ENCODE measurements around the gene SBNO1. TPM values are rescaled to one million over a fixed set of nuclear protein-coding genes. Genes with fewer than 3 reads are reported as not detected.

SBNO1 gene
- total RNA-seq, 2 experiments from 2014 or later = 21.3 to 21.9 TPM

DNA sequence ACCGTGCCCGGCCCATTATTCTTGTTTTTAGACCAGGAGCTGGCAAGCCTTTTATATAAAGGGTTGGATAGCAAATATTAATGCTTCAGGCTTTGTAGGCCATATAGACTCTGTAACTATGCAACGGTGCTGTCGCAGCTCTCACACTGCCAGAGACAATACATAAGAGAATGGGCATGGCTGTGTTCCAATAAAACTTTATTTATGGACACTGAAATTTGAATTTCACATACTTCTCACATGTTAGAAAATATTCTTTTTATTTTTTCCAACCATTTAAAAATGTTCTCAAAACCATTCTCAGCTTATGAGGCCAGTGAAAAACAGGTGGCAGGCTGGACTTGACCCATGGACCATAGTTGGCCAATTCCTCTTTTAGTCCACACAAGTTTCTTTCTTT is 80.0 kb downstream of the SBNO1 start:
- TF ChIP-seq, protein P1, sequence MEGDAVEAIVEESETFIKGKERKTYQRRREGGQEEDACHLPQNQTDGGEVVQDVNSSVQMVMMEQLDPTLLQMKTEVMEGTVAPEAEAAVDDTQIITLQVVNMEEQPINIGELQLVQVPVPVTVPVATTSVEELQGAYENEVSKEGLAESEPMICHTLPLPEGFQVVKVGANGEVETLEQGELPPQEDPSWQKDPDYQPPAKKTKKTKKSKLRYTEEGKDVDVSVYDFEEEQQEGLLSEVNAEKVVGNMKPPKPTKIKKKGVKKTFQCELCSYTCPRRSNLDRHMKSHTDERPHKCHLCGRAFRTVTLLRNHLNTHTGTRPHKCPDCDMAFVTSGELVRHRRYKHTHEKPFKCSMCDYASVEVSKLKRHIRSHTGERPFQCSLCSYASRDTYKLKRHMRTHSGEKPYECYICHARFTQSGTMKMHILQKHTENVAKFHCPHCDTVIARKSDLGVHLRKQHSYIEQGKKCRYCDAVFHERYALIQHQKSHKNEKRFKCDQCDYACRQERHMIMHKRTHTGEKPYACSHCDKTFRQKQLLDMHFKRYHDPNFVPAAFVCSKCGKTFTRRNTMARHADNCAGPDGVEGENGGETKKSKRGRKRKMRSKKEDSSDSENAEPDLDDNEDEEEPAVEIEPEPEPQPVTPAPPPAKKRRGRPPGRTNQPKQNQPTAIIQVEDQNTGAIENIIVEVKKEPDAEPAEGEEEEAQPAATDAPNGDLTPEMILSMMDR (IDR thresholded peaks at IDR 0.05) = no peak
- H3K4me3 Mint-ChIP-seq = no peak overlapping the region
- POLR2A ChIA-PET = no interaction called here
- no peaks in the 10 kb centered on the region for H3K4me1 ChIP-seq (ENCODE audit: insufficient read depth, low read length)
- no peak overlapping the region for H3K27ac Mint-ChIP-seq
- intact Hi-C loops (cut with DNase I, micrococcal nuclease) = no loop called here
- no peaks in the 10 kb centered on the region for H3K27me3 ChIP-seq (ENCODE audit: control insufficient read depth in 1 of 2, insufficient read depth in 2 of 2, low read length in 2 of 2)
- H3K27ac ChIP-seq (ENCODE audit: low read depth in 1 of 2, low read length in 2 of 2) = no peak overlapping the region
- H3K4me1 Mint-ChIP-seq (ENCODE audit: low read depth) = no peaks in the 10 kb centered on the region
- peaks cover 6% of the 10 kb centered on the region for H3K36me3 ChIP-seq (ENCODE audit: insufficient read depth, low read length)
- peaks cover 9% of the 10 kb centered on the region for H3K36me3 Mint-ChIP-seq (ENCODE audit: low read depth)
- ATAC-seq (ENCODE audit: poor library complexity) (no peak), DNase-seq (no peak)
- CTCF ChIA-PET = no interaction called here
- H3K27me3 Mint-ChIP-seq = no peaks in the 10 kb centered on the region
- H3K4me3 ChIP-seq (ENCODE audit: low read length) = no peak overlapping the region
- H3K9me3 Mint-ChIP-seq = no peaks in the 10 kb centered on the region
- no peaks in the 10 kb centered on the region for H3K9me3 ChIP-seq (ENCODE audit: control insufficient read depth in 1 of 2, insufficient read depth in 1 of 2, low read length in 2 of 2)

DNA sequence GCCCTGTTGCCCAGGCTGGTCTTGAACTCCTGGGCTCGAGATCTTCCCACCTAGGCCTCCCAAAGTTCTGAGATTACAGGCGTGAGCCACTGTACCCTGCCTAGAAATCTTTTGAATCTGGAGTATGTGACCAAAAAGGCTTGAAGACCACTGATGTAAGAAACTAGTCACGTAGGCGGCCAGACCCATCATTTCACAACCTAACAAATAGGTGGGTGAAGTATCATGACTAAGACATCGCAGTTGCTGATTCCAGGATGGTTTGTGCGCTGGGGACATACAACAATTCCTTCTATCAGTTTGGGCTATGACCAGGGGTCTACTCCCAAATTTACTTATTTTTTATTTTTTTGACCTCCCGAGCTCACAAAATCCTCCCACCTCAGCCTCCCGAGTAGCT is 81.2 kb downstream of the SBNO1 start:
- CTCF ChIA-PET = interaction anchor here (0.6 kb wide), 1 partner anchor 91 kb away, joined by 3 read pairs; no protein-coding TSS in a partner anchor

DNA sequence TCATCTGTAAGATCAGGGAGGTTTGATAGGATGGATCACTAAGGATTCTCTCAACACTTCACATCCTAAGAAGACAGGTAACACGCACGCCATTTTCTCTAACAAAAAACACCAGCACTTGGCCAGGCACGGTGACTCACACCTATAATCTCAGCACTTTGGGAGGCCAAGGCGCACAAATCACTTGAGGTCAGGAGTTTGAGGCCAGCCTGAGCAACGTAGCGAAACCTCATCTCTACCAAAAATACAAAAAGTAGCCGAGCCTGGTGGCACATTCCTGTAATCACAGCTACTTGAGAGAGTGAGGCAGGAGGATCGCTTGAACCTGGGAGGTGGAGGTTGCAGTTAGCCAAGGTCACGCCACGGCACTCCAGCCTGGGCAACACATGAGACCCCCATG is 82.5 kb downstream of the SBNO1 start:
- TF ChIP-seq, protein P1 (IDR thresholded peaks at IDR 0.05) = no peak
- H3K4me3 Mint-ChIP-seq = no peak overlapping the region
- Histone ChIP-seq H3K4me1 (ENCODE audit: insufficient read depth, low read length) (no peaks in the 10 kb centered on the region), H3K9me3 (ENCODE audit: control insufficient read depth in 1 of 2, insufficient read depth in 1 of 2, low read length in 2 of 2) (no peaks in the 10 kb centered on the region), H3K4me3 (ENCODE audit: low read length) (no peak overlapping the region), H3K36me3 (ENCODE audit: insufficient read depth, low read length) (no peaks in the 10 kb centered on the region), H3K27me3 (ENCODE audit: control insufficient read depth in 1 of 2, insufficient read depth in 2 of 2, low read length in 2 of 2) (no peaks in the 10 kb centered on the region), H3K27ac (ENCODE audit: low read depth in 1 of 2, low read length in 2 of 2) (no peak overlapping the region)
- ChIA-PET CTCF (interaction anchor here (0.5 kb wide), 1 partner anchor 29 kb away, joined by 4 read pairs; no protein-coding TSS in a partner anchor), POLR2A (no interaction called here)
- no peaks in the 10 kb centered on the region for H3K27me3 Mint-ChIP-seq
- no peaks in the 10 kb centered on the region for H3K36me3 Mint-ChIP-seq (ENCODE audit: low read depth)
- ATAC-seq (ENCODE audit: poor library complexity) (no peak), DNase-seq (no peak)
- no peak overlapping the region for H3K27ac Mint-ChIP-seq
- no peaks in the 10 kb centered on the region for H3K9me3 Mint-ChIP-seq
- no peaks in the 10 kb centered on the region for H3K4me1 Mint-ChIP-seq (ENCODE audit: low read depth)
- intact Hi-C loops (cut with DNase I, micrococcal nuclease) = no loop called here

More for the DNA sequence above, 81.2 kb downstream of the SBNO1 start:
- no peaks in the 10 kb centered on the region for H3K36me3 ChIP-seq (ENCODE audit: insufficient read depth, low read length)
- Mint-ChIP-seq H3K36me3 (ENCODE audit: low read depth) (no peaks in the 10 kb centered on the region), H3K27ac (no peak overlapping the region), H3K9me3 (no peaks in the 10 kb centered on the region), H3K27me3 (no peaks in the 10 kb centered on the region), H3K4me1 (ENCODE audit: low read depth) (no peaks in the 10 kb centered on the region), H3K4me3 (no peak overlapping the region)
- no peaks in the 10 kb centered on the region for H3K9me3 ChIP-seq (ENCODE audit: control insufficient read depth in 1 of 2, insufficient read depth in 1 of 2, low read length in 2 of 2)
- no peak overlapping the region for H3K27ac ChIP-seq (ENCODE audit: low read depth in 1 of 2, low read length in 2 of 2)
- no peaks in the 10 kb centered on the region for H3K4me1 ChIP-seq (ENCODE audit: insufficient read depth, low read length)
- no peaks in the 10 kb centered on the region for H3K27me3 ChIP-seq (ENCODE audit: control insufficient read depth in 1 of 2, insufficient read depth in 2 of 2, low read length in 2 of 2)
- POLR2A ChIA-PET = no interaction called here
- intact Hi-C loops (cut with DNase I, micrococcal nuclease) = no loop called here
- DNase-seq (no peak), ATAC-seq (ENCODE audit: poor library complexity) (no peak)
- H3K4me3 ChIP-seq (ENCODE audit: low read length) = no peak overlapping the region
- TF ChIP-seq, protein P1 (IDR thresholded peaks at IDR 0.05) = no peak
